ENCODE results near the gene CPA5.

CPA5 gene

GRCh38 chr7:130333832-130334231 is 10.8 kb upstream of the CPA5 start:
- DNase-seq = no peak

DNA sequence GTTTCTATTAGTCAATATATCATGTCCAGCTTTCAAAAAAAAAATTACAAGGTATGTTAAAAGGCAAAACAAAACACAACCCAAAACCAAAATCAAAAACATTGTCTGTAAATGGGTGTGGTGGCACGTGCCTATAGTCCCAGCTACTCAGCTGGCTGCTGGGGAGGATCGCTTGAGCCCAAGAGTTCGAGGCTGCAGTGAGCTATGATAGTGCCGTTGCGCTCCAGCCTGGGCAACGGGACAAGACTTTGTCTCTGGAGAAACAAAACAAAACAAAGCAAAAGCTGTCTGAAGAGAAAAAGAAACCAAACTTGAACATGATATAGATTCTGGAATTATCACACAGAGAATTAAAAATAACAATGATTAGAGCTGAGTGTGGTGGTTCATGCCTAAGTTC is 10.3 kb upstream of the CPA5 start:
- DNase-seq = no peak

DNA sequence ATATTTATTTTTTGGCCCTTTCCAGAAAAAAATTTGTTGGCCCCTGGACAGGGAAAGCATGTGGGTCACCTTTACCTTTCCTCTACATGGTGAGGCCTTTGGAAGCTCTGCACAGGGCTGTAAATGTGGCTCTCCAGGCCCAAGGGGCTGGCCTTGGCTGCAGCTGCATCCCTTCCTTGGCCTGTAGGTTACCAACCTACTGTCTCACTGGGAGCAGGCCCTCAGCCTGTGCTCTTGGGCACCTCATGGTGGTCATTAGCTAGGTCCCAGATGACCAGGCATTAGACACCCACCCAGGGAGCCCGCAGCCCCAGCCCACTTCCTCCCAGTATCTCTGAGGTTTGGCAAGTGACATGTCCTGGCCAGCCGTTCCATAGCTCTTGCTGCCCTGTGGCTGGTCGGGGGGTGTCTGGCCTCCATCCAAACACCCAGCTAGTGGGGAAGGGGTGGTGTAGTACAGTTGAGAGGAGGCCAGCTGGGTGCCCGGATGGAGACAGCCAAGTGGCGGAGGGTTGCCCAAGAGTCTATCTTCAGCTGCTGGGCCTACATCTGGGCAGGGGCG is 7.1 kb upstream of the CPA5 start:
- no peak for DNase-seq

- DNase-seq = no peak
Measured at GRCh38 chr7:130338233-130338632, 6.4 kb upstream of the CPA5 start.

GRCh38 chr7:130341882-130342281 is 2.7 kb upstream of the CPA5 start:
- DNase-seq = no peak

DNA sequence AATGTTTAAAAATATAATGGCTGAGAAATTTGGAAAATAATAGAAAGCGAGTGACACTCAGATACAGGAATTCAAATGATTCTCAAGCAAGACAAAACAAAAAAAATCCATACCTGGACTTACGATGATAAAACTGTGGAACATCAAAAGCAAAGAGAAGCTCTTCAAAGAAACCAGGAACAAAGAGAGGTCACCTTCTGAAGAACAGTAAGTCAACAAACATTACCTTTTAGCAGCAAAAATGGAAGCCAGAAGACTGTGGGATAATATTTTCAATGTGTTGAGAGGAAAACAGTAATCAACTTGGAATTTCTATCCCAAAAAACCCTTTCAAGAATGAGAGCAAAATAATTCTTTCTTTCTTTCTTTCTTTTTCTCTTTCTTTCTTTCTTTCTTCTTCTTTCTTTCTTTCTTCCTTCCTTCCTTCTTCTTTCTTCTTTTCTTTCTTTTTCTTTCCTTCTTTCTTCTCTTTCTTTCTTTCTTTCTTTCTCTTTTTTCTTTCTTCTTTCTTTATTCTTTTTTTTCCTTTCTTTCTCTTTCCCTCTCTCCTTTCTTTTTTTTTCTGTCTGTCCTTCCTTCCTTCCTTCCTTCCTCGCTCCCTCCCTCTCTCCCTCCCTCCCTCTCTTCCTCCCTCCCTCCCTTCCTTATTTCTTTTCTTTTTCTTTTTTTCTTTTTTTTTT is 1.8 kb upstream of the CPA5 start:
- no peak for DNase-seq

GRCh38 chr7:130345136-130345535 is 520 bp downstream of the CPA5 start:
- no peak for DNase-seq

- DNase-seq = no peak
Measured at GRCh38 chr7:130345725-130346124, 1.1 kb downstream of the CPA5 start.

GRCh38 chr7:130346177-130346905 is 1.7 kb downstream of the CPA5 start:
- no peak for DNase-seq

- no peak for DNase-seq
Measured at GRCh38 chr7:130346941-130347340, 2.3 kb downstream of the CPA5 start.

- DNase-seq = no peak
Measured at GRCh38 chr7:130349911-130350782, 5.5 kb downstream of the CPA5 start.

GRCh38 chr7:130350945-130351790 is 6.6 kb downstream of the CPA5 start:
- no peak for DNase-seq

DNA sequence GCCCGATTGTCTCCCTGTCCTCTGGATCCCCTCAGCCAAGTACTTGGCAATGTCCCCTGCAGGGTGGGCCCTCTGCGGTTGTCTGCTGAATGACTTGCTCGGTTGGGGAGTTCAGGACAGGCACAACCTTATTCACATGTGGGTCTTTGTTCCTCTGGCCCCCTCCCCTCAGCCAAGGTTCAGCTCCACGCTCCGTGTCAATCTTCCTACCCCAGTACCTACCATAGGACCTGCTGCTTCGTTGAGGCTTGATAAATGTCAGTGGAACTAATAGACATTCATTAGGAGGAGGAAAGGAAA is 7.1 kb downstream of the CPA5 start:
- no peak for DNase-seq

- peak; percentile 30 for DNase-seq
Measured at GRCh38 chr7:130352194-130353074, 7.8 kb downstream of the CPA5 start.

DNA sequence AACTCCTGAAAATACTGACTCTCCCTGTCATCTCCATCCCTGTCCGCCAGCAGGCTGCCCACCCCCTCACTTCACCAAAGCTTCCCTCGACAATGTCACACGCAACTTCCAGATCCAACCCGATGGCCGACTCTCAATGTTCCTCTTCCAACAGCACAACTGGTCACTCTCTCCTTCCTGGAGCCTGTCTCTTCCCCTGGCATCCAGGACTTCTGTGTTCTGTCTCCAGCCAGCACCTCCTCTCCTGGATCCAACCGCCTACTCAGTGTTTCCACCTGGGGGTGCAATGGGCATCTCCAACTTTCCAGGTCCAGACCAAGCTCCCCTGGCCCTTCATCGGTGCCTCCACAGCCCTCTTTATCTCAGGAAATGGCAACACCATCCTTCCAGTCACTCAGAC is 8.6 kb downstream of the CPA5 start:
- no peak for DNase-seq

GRCh38 chr7:130356121-130356875 is 11.7 kb downstream of the CPA5 start:
- DNase-seq = peak; percentile 98

- peak; percentile 78 for DNase-seq
Measured at GRCh38 chr7:130356876-130357611, 12.4 kb downstream of the CPA5 start.

DNA sequence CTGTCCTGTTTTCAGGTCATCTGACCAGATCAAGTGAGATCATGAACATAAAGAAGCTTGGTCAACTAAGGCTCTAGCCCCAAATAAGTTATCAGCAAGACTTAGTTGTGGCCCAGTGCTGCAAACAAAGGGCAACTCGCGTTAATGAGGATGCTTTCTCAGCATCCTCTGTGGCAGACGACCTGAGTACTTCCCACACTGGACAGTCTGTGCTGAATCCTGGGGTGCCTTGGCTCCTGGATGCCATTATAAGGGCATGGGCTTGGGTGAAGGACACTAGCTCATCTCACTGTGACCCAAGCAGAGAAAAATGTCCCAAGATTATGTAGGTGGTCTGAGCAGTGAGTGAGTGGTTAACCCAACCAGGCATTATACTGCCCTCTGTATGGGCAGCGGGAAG is 13.9 kb downstream of the CPA5 start:
- no peak for DNase-seq

GRCh38 chr7:130359276-130359857 is 14.8 kb downstream of the CPA5 start:
- no peak for DNase-seq

DNA sequence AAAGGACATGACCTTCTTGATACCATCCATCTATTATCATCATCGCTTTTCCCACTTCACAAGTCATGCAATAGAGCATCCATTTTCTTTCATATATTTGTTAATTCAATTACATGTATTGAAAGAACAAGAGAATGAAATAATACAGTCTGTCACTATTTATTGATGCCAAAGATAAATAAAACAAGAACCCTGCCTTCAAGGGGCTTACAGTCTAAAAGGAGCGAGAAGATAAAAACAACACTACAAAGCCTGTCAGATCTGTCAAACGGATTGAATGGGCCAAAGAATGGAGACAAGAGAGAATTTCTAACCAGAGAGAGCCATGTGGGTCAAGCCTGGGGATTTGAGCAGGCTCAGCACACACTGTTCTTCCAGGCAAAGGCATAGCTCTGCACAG is 15.9 kb downstream of the CPA5 start:
- DNase-seq = no peak

All from kidney glomerular epithelial cell (primary cell).